Activated effector memory CD4-positive, alpha-beta T cell treated with anti-CD3 and anti-CD28 coated beads, Interleukin-2, amount 50 U/mL, for 16 hours (primary cell): ENCODE data around the gene DNAJB6.

Experiments
- DNase-seq: peaks from one replicate; pipeline ENCODE4 v3.0.0-alpha.2; 2020

The DNAJB6 gene

DNA sequence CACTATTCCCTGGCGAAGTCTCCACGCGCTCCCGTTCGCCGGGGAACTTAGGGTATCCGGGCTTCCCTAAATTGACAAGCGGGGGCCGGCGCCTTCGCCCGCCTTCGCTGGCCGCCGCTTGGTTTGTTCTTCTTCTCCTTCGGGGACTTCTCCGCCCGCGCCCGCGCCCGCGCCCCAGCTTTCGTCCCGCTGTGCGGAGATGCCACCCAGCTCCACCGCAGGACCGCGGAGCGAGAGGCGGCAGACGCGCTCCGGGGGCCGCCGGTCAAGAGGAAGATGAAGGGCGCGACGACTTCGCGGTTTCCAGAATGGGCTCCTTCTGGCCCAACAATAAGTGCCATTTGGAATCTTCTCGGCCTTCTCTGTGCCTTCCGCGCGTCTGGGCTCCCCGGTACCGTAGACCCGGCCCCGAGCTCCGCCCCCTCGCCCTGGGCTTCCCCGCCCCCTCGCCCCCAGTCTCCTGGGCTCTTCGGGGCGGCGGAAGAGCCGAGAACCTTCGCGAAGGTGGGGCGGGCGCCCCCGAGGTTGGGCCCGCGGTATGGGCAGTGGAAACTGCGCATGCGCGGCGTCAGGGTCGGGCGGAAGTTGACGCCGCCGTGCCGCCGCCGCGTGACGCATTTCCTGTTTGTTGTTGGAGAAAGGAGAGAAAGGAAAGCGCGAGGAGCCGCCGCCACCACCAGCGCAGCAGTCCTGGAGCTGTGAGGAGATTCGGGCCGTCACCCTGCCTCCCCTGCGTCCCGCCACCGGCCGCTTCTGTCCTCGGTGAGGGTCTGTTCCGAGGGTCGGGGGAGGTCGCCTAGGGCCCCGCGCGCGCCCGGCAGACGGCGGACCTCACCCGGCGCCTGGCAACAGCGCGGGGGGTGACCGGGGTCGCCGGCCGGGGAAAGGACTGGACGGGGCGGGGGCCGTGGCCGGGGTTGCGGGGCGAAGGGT lies at the start of gene DNAJB6:
Gene DNAJB6 (plus strand): TSS at position 622 of the 933 bp plus-strand sequence. CDS start 21,569 bp downstream, outside the sequence.
- DNase-seq = peak; percentile 98

DNA sequence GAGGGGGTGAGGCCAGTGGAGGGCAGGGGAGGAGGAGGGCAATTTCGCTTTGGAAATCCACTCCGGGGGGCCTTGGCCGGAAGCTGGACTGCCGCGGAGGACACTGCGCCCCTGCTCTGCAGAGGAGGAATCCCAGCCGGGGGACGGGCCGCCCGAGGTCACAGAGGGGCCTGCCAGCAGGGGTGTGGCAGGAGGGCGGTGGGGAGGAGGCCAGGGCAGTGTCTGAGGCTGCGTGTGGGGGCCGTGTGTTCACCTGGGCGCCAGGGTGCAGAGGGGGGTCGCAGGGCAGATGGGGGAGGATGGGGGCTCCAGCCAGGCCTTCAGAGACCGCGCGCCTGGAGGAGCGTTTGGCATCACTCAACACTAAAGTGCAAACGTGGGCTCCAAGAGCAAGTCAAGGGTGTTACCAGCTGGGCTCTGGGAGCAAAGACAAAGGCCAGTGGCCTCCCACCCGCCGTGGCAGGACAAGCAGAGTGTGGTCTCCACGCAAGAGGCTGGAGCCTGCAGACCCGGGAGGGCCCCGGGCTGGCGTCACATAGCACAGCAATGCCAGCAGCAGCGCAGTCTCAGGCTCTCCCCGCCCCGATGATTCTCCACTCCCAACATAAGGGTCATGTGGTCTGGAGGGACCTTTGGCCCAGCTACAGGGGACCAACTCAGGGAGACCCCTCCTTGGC lies 45.3 kb upstream of the DNAJB6 start:
- DNase-seq = no peak

DNA sequence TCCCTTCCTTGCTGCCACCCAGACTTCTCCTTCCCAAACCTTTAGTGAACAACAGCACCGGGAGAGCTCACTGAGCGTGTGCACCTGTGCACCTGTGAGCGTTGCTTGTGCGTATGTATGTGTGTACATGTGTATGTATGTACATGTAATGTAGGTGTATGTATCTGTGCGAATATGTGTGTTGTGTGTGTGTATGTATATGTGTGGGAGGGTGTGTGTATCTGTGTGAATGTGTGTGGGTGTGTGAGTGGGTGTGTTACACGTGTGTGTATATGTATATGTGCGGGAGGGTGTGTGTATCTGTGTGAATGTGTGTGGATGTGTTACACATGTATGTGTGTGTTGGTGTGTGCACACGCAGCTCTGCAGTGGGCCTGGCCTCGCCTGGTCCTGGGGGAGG lies 44.5 kb upstream of the DNAJB6 start:
- no peak for DNase-seq

DNA sequence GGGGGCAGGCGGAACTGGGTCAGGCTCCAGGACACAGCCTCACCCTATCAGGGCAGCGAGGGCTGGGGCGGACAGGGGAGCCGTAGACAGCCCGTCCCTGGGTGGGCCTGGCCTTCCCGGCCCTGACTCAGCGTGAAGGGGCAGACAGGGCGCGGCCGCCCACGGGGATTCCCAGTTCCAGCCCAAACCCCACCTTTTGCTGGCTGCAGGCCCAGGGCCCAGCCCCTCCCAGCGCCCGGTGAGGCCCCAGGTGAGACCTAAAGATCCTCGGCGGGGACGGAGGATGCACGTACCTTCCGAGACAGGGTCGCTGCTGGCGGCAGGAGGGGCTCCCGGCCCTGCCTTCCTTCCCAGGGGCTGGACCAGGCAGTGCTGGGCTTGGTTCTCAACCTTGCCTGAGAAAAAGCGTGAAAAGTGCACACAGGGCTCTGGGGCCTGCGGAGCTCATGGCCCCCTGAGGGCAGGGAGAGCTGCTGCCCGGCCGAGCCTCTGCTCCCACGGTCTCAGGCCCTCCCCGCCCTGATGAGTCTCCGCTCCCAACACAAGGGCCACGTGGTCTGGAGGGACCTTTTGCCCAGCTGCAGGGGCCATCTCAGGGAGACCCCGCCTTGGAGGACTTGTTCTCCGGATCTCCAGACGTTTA lies 43.9 kb upstream of the DNAJB6 start:
- DNase-seq = no peak

DNA sequence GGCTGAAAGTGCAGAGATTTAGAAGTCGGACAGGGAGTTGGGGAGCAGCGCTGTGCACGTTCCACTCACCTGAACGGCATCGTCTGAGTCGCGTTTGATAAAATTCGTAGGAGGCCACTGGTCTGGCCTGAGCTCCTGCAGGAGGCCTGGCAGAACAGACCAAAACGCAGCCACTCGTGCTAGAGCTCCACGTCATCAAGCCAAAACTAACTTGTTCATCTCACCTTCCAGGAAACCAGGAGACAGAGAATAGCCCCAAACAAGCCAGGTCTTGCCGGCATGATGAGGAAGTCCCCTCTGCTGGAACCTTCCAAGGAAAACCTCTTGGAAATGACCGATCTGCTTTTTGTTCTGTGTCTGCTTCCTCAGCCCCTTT lies 43.4 kb upstream of the DNAJB6 start:
- no peak for DNase-seq

DNA sequence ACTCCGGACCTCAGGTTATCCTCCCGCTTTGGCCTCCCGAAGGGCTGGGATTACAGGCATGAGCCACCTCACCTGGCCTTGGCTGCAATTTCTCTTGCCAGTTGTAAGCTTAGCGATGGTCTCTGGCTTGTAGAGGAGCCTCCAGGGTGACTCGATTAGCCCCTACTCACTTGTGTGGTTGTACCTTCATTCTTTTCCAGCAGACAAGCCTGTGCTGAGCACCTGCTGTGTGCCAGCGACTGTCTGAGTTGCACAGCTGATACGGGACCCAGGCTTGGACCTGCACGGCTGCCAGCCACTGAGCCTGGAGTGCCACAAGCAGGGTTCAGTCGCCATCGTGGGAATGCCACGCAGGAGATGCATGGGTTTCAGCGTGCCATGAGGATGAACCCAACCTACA lies 42.0 kb upstream of the DNAJB6 start:
- DNase-seq = no peak

DNA sequence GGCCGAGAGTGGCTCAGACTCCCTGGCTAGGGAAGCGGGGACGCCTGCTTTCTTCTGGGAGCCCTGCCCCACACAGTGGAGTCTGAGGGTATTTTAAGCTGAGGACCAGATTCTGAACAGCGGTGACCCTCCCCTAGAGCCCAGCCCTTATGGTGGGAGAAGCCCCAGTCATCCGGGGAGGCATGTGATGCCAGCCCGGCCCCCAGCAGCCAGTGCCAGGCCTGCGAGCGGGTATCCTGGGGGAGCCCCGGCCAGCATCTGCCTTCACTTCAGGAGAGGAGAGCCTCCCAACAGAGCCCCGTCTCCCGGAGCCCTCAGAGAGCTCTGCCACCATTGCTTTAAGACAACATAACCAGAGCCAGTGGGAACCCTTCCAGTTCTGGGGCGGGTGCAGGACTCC lies 41.5 kb upstream of the DNAJB6 start:
- DNase-seq = no peak

DNA sequence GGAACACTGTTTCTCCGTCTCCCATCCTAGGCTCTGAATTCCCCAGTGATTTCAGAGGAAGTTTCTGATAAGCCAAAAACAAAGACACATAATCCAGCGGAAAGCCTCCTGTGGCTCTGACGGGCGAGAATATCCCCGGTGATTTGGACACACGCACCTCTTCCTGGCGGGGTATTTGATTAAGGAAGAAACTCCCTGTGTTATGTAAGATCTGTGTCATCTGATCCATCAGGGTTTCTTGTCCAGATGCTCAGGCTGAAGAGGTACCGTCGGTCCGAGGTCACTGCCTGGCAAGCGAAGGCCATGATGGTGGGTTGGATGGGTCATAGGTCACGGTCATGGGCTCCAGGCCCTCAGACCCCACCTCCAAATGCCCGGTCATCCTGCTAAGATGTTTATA lies 39.6 kb upstream of the DNAJB6 start:
- no peak for DNase-seq

DNA sequence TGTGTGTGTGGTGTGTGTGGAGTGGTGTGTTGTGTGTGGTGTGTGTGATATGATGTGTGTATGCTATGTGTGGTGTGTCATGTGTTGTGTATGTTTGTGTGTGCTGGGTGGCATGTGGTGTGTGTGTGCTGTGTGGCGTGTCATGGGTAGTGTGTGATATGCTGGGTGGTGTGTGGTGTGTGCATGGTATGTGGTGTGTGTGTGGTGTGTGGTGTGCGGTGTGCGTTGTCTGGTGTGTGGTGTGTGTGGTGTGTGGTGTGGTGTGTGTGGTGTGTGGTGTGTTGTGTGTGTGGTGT lies 37.5 kb upstream of the DNAJB6 start:
- DNase-seq = no peak

DNA sequence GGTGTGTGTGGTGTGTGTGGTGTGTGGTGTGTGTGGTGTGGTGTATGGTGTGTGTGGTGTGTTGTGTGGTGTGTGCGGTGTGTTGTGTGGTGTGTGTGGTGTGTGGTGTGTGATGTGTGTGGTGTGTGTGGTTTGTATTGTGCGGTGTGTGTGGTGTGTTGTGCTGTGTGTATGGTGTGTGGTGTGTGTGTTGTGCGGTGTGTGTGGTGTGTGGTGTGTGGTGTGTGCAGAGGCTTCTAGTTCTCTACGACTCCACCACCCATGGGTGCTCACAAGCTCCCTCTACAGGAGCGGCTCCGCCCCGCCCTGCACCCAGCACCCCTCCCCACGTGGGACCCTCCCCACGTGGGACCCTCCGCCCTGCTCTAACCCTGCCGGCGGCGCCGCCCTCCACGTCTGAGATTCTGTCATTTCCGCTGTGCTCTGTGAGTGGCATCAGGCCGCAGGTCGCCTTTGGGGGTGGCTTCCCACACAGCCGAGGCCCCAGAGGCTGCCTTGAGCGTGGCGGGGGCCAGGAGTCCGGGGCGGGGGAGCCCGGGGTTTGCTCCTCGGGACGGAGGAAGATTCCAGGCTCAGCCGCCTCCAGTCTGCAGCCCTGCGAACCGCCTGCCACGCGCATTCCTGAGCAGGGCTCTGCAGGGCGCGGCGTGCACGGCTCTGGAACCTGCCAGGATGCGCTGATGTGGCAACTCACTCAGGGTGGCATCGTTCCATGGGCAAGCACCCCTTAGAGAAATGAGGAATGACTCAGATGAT lies 37.0 kb upstream of the DNAJB6 start:
- peak; percentile 73 for DNase-seq

DNA sequence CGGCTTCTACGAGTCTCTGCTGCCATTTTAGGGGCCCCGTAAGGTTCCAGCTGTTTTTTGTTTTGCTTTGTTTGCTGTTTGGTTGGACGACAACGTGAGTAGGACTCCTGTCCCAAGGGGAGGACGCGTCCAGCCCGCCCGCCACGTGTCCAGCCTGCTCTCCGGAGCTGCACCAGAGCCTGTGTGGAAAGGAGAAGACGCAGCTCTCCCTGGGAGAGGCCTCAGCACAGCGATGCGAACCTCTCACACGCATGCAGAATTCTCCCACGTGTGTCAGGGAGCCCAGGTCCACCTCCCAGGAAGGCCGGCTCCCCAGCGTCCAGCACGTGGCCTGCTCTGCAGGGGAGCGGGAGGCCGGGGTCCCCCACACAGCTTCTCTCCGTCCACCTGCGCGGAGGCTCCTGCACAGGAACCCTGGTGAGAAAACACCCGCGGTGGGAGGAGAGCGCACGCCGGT lies 36.4 kb upstream of the DNAJB6 start:
- no peak for DNase-seq

DNA sequence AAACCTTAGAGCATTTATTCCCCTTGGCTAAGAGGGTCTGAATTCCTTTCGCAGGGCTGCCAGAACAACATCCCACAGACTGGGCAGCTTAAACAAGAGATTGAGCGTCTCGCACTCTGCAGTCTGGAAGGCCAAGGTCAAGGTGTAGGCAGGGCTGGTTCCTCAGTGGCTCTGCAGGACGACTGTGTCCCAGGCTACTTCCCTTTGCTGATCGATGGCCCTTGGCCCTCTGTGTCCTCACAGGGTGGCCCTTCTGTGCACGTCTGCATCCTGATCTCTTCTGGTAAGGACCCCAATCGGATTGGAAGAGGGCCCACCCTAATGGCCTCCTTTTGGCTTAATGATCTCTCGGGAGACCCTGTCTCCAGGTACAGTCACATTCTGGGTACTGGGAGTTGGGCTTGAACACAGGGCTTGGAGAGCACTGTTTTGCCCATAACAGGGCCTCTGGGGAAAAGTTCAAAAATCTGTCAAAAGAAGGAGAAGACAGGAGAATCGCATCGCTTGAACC lies 35.1 kb upstream of the DNAJB6 start:
- DNase-seq = no peak

DNA sequence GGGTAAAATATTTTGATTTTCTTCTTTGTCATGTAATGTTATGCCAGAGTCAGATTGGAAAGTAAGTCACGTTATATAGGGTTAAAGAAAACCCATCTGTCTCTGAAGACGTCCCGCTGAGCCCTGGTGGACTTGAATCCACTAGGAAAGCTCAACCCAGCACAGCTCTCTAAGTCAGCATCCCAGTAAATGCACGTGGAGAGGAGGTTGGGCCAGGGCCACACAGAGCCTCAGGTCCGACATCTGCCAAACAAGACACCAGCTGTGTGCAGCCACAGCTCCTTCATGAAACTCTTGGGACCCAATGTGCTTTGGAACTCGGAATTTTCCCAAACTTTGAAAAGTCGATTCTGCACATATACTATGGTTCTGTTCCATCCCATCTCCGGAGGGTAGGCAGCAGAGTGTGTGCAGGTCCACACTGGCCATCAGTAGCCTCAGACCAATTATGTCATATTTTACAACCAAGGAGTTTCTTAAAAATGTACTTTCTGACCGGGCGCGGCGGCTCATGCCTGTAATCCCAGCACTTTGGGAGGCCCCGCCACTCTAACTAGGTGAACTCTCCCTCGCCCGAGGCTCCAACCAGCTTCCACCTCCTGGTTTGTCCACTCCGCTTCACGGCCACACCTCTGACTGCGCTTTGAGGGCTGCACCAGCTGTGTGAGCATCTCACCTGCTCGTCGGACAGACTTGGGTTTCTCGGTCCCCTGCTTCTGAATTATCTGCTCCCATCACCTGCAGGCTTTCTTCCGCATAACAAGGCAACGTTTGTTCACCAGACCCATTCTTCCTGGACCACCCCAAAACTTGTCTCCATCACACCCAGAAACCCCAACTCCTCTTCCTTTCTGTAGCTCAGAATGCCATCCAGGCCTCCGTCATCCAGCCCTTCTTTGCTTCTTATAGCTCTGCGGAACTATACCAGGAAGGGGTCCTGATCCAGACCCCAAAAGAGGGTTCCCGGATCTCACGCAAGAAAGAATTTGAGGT lies 29.7 kb upstream of the DNAJB6 start:
- no peak for DNase-seq

DNA sequence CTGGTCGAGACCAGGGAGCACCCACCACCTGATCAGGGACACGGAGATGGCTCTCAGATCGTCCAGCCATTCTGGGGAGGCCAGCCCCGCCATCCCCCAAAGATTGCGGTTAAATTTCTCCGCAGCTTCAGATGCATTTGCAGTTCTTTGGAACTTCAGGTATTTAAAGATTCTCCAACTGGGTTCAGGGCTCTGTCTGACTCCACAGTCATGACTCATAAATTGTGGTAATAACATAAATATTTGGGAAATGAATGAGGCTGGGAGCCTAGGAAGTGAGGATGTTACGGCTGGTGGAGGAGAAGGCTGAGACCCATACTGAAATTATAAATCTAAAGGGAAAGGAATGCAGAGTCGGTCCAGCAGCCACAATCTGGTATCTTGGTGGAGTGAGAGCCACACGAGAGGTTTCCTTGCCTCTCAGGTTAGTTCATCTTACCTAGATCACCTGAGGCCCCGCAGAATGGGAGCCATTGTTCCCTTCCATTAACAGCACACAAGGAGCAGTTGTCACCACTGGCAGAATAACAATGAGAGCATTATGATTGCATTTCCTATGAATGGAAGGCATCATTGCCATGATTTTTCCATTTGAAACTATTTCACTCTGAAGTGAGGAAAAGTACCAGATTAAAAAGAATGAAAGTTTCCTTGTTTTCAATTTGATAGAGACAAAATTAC lies 26.7 kb upstream of the DNAJB6 start:
- DNase-seq = no peak

DNA sequence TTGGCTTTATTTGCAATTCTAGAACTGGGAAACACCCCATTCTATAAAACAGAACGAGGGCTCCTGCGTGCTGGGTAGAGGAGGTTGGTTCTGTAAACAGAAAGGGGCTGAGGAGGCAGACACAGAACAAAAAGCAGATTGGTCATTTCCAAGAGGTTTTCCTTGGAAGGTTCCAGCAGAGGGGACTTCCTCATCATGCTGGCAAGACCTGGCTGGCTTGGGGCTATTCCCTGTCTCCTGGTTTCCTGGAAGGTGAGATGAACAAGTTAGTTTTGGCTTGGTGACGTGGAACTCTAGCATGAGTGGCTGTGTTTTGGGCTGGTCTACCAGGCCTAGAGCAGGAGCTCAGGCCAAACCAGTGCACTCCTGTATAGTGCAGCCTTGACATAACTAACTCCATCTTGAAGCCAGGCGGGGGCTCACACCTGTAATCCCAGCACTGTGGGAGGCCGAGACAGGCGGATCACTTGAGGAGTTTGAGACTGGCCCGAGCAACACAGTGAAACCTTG lies 26.1 kb upstream of the DNAJB6 start:
- DNase-seq = no peak

DNA sequence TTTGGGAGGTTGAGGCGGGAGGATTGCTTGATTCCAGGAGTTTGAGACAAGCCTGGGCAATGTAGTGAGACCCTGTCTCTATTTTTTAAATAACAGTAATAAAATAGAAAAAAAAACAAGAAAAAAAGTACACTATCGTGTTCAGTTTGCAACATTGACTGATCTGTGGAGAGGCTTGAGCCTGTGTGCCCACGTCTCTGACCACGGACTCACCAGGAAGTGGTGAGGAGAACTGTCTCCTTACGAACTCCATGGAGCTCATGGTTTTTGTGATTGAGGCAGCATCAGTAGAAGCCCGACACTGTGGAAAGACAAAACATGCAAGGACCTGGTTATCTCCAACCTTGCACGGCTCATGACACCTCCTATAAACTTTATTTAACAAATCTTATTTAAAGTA lies 23.9 kb upstream of the DNAJB6 start:
- no peak for DNase-seq

DNA sequence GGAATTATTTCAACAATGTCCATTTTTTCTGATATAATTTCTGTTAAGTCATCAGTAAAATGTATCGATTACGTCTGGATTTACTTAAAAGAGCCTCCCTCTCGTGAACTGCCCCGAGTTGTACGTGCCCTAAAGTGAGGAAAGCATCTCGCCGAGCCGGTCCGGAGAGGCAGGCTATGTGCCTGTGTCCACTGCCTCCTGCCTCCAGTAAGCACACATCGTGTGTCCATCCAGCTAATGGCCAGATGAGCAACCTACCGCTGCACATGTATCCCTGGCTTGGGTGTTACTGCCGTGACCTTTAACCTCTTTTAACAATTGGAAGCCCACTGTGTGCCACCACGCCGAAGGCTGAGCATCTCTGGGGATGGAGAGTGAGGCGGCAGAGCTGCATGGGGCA lies 23.2 kb upstream of the DNAJB6 start:
- DNase-seq = no peak

DNA sequence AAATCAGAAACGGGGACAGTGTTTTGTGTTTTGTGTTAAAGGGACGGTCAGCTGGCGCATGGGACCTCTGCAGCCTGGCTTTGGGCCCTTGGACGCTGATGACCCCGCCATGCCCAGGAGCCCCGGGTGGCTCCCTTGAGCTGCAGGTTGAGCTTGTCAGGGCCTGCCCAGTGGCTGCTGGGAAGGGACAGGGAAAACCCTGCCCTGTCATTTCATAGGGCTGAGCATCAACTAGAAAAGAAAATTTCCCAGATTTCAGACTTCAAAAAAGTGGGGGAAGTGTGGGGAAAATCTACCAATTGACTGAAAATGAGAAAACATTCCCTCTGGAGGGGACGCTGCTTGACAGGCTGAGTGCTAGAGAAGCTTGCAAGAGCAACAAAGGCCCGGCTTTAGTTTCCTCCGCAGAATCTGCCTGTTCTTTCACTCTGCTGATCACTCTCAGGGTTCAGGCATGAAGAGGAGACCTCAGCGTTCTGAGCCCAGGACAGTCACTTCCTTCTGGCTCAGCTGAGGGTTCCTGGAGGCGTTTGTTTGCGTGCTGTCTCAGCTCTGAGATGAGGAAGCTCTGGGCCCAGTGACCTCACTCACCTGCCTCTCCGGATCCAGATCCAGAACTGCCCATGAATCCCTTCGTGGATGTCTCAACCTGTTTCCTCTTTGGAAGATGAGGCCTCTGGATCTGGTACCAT lies 18.6 kb upstream of the DNAJB6 start:
- no peak for DNase-seq

DNA sequence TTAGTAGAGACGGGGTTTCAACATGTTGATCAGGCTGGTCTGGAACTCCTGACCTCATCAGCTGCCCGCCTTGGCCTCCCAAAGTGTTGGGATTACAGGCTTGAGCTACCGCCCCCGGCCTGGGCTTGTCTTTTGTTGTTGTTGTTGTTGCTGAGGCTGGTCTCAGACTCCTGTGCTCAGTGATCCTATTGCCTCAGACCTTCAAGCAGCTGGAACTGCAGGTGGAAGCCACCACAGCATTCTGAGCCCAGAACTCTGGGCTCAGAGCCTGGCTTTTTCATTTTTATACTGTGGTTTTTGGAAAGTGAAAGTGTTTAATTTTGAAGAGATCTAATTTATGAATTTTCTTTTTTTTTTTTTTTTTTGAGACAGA lies 16.2 kb upstream of the DNAJB6 start:
- DNase-seq = no peak

DNA sequence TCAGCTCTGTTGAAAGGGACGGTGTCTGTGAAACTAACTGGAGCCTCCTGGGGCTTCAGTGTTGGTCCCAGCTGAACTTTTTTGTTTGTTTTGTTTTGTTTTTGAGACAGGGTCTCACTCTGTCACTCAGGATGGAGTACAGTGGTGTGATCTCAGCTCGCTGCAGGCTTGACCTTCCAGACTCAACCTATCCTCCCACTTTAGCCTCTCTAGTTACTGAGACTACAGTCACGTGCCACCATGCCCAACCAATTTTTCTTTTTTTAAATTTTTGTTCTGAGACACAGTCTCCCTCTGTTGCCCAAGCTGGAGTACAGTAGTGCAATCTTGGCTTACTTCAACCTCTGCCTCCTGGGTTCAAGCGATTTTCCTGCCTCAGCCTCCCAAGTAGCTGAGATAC lies 13.4 kb upstream of the DNAJB6 start:
- no peak for DNase-seq
